Activated CD8-positive, alpha-beta memory T cell treated with anti-CD3 and anti-CD28 coated beads, Interleukin-2, amount 50 U/mL, for 1 hour (primary cell): Measurements from ENCODE around the gene TAS1R2.

Experiments used
- DNase-seq: peaks from one replicate; pipeline ENCODE4 v3.0.0-alpha.2; 2020; ENCODE audit errors: extremely low read depth

Gene TAS1R2

GRCh38 chr1:18820791-18821641 is 38.4 kb downstream of the TAS1R2 start:
- peak; percentile 4 for DNase-seq

GRCh38 chr1:18819986-18820790 is 39.3 kb downstream of the TAS1R2 start:
- no peak for DNase-seq

GRCh38 chr1:18819203-18819602 is 40.3 kb downstream of the TAS1R2 start:
- DNase-seq: no peak

- no peak for DNase-seq
Measured at GRCh38 chr1:18817795-18818435, 41.5 kb downstream of the TAS1R2 start.

- no peak for DNase-seq
Measured at GRCh38 chr1:18817316-18817715, 42.1 kb downstream of the TAS1R2 start.

- no peak for DNase-seq
Measured at GRCh38 chr1:18816808-18817207, 42.7 kb downstream of the TAS1R2 start.

GRCh38 chr1:18814874-18815531 is 44.5 kb downstream of the TAS1R2 start:
- no peak for DNase-seq

GRCh38 chr1:18814425-18814824 is 45.0 kb downstream of the TAS1R2 start:
- no peak for DNase-seq

GRCh38 chr1:18812453-18812939 is 47.0 kb downstream of the TAS1R2 start:
- no peak for DNase-seq

GRCh38 chr1:18811733-18812452 is 47.6 kb downstream of the TAS1R2 start:
- no peak for DNase-seq

GRCh38 chr1:18809953-18810899 is 49.2 kb downstream of the TAS1R2 start:
- no peak for DNase-seq

GRCh38 chr1:18808550-18808949 is 50.9 kb downstream of the TAS1R2 start:
- no peak for DNase-seq

- DNase-seq: no peak
Measured at GRCh38 chr1:18807334-18808063, 52.0 kb downstream of the TAS1R2 start.

- DNase-seq: no peak
Measured at GRCh38 chr1:18805925-18806849, 53.3 kb downstream of the TAS1R2 start.

GRCh38 chr1:18805150-18805879 is 54.1 kb downstream of the TAS1R2 start:
- no peak for DNase-seq

GRCh38 chr1:18803851-18804250 is 55.6 kb downstream of the TAS1R2 start:
- no peak for DNase-seq

- no peak for DNase-seq
Measured at GRCh38 chr1:18803151-18803791, 56.2 kb downstream of the TAS1R2 start.
